Naive thymus-derived CD8-positive, alpha-beta T cell (primary cell): Measurements from ENCODE around the gene TK2. TPM values are rescaled to one million over a fixed set of nuclear protein-coding genes. Genes with fewer than 3 reads are reported as not detected.
A peak's percentile ranks its signal among the peaks of the same experiment; 100 is the strongest.
"Not testable (repeated sequence)": the region's sequence is repeated elsewhere in the genome, so short reads cannot be mapped to it uniquely, and the experiment has no call there.

Experiments
- ATAC-seq, 2 donors: fragments of 150-1000 bp; cut with Tn5 transposase in 1 of 2; sonication (Bioruptor Pico), chemical (Tn5 transposase) in 1 of 2; 1 replicate in 1 of 2; 2 replicates in 1 of 2; pipeline ENCODE4 v1.10.0; 2021; ENCODE audit warnings: mild to moderate bottlenecking in 2 of 2, moderate library complexity in 2 of 2
- POLR2A ChIA-PET: fragments of 350-600 bp; sonication (Branson Sonifier 250); formaldehyde crosslinking; loops from one replicate; lab custom pipeline; 2021; ENCODE audit warnings: antibody characterized with exemption; lab: Charles Lee
- DNase-seq, 10 donors: peaks; one replicate each; pipeline versions ENCODE4 v3.0.0 to v3.0.0-alpha.2; 2020 to 2022
- H3K27ac Mint-ChIP-seq, 10 donors: one replicate each; pipeline ENCODE4 v1.8.0; 2020 to 2022; ENCODE audit warnings: mild to moderate bottlenecking in 10 of 10, mixed read lengths in 10 of 10, moderate library complexity in 4 of 10, inconsistent platforms in 1 of 10
- H3K27me3 Mint-ChIP-seq, 5 donors: one replicate each; pipeline ENCODE4 v1.8.0; 2021 to 2022; ENCODE audit warnings: mixed read lengths in 5 of 5
- H3K36me3 Mint-ChIP-seq, 3 donors: one replicate each; pipeline ENCODE4 v1.8.0; 2020 to 2022; ENCODE audit warnings: mixed read lengths in 3 of 3, mild to moderate bottlenecking in 2 of 3, inconsistent platforms in 1 of 3
- H3K4me1 Mint-ChIP-seq, 4 donors: one replicate each; pipeline ENCODE4 v1.8.0; 2021 to 2022; ENCODE audit warnings: mixed read lengths in 4 of 4
- H3K4me3 Mint-ChIP-seq, 10 donors: one replicate each; pipeline ENCODE4 v1.8.0; 2020 to 2022; ENCODE audit warnings: mild to moderate bottlenecking in 10 of 10, mixed read lengths in 10 of 10, moderate library complexity in 6 of 10, inconsistent platforms in 1 of 10
- H3K9me3 Mint-ChIP-seq, 9 donors: one replicate each; pipeline ENCODE4 v1.8.0; 2020 to 2022; ENCODE audit warnings: mixed read lengths in 9 of 9, mild to moderate bottlenecking in 3 of 9, inconsistent platforms in 1 of 9, moderate library complexity in 1 of 9
- polyA plus RNA-seq, 3 donors: library from polyadenylated mRNA; unstranded; fragments of 300-500 nt; fragmentation: Illumina TruSeq; gene quantifications; one replicate each; pipeline ENCODE4 v1.2.3, GENCODE V29; 2021
- total RNA-seq, 8 experiments: library from RNA in 2 of 8; stranded (reverse) in 2 of 8; gene quantifications; one replicate each; pipeline ENCODE4 v1.2.3 and lab custom pipeline; 2021 to 2026

TK2 gene
- total and polyA plus RNA-seq, 5 experiments from 2014 or later: 1.9 to 8.7 (median 4.0) TPM

- POLR2A ChIA-PET: no interaction called here
- no peak for ATAC-seq
- Mint-ChIP-seq H3K27me3 (peaks cover 6 to 28% (median 14%) of the 10 kb centered on the region in 5 donors), H3K4me1 (peaks cover 2 to 5% (median 4%) of the 10 kb centered on the region in 4 donors), H3K4me3 (no peak overlapping the region), H3K27ac (no peak overlapping the region), H3K36me3 (peaks cover 0 to 6% (median 5%) of the 10 kb centered on the region in 3 donors), H3K9me3 (peaks cover 0 to 5% (median 0%) of the 10 kb centered on the region in 9 donors)
- no peak for DNase-seq
Observed at GRCh38 chr16:66467611-66468010, 82.3 kb downstream of the TK2 start.

GRCh38 chr16:66466636-66467035 lies 83.3 kb downstream of the TK2 start:
- H3K4me1 Mint-ChIP-seq, H3K4me3 Mint-ChIP-seq, ATAC-seq, DNase-seq, H3K27ac Mint-ChIP-seq, POLR2A ChIA-PET, H3K9me3 Mint-ChIP-seq, H3K36me3 Mint-ChIP-seq: not testable (repeated sequence)
- H3K27me3 Mint-ChIP-seq: peaks cover 7 to 32% (median 14%) of the 10 kb centered on the region in 5 donors

DNA sequence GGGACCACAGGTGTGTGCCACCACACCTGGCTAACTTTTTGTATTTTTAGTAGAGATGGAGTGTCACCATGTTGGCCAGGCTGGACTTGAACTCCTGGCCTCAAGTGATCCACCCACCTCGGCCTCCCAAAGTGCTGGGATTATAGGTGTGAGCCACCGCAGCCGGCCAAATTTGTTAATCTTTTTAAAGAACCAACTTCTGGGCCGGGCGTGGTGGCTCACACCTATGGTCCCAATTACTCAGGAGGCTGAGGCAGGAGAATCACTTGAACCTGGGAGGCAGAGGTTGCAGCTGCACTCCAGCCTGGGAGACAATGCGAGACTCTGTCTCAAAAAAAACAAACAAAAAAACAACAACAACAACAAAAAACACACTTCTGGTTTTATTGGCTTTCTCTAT lies 84.0 kb downstream of the TK2 start:
- ATAC-seq, H3K36me3 Mint-ChIP-seq, H3K27ac Mint-ChIP-seq, POLR2A ChIA-PET, H3K4me3 Mint-ChIP-seq, H3K9me3 Mint-ChIP-seq, H3K4me1 Mint-ChIP-seq, DNase-seq: not testable (repeated sequence)
- peaks cover 12 to 39% (median 14%) of the 10 kb centered on the region in 5 donors for H3K27me3 Mint-ChIP-seq

GRCh38 chr16:66462912-66463311 lies 87.0 kb downstream of the TK2 start:
- DNase-seq (no peak), ATAC-seq (no peak)
- Mint-ChIP-seq H3K27ac (no peak overlapping the region), H3K36me3 (peaks cover 0 to 8% (median 5%) of the 10 kb centered on the region in 3 donors), H3K9me3 (peaks cover 0 to 3% (median 0%) of the 10 kb centered on the region in 9 donors), H3K27me3 (peaks cover 10 to 55% (median 32%) of the 10 kb centered on the region in 5 donors), H3K4me1 (peaks cover 3 to 5% (median 4%) of the 10 kb centered on the region in 4 donors), H3K4me3 (no peak overlapping the region)
- POLR2A ChIA-PET: no interaction called here

DNA sequence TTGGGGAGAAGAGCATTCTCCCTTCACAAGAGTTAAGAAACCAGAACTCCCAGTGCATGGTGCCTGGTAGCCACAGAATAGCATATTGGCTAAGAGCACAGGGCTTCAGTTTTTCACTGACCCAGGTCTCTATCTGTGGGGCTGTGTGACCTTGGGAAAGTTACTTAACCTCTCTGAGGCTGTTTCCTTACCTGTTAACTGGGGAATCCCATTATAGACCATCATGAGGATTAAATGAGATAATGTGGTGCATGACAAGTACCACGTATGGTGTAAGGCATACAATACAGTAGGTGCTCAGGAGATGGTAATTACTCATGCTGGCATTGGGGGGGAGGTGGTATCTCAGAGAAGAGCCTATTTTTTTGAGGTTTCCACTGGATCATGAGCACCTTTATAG lies 89.2 kb downstream of the TK2 start:
- ATAC-seq: no peak
- Mint-ChIP-seq H3K9me3 (no peaks in the 10 kb centered on the region), H3K4me1 (peaks cover 3 to 5% (median 4%) of the 10 kb centered on the region in 4 donors), H3K4me3 (no peak overlapping the region), H3K27me3 (peaks cover 8 to 44% (median 28%) of the 10 kb centered on the region in 5 donors), H3K36me3 (peaks cover 0 to 1% (median 0%) of the 10 kb centered on the region in 3 donors), H3K27ac (no peak overlapping the region)
- POLR2A ChIA-PET: no interaction called here
- DNase-seq: no peak

DNA sequence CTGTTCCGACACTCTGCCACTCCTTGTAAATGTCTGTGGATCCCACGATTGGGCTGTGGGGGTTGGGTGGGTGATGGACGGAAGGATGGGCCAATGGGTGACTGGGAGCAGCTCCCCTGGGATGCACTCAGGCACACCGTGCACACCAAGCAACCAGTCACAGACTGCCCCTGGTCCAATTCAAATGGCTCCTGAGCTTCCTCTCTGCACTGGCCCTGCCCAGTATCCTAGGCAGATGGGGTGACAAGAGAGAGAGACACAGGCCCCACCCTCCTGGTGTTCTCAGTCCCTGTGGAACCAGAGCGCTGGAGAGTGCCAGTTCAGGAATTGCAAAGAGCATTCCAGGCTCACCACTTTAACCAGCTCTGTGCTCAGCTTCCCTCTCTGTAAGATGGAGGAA lies 90.0 kb downstream of the TK2 start:
- POLR2A ChIA-PET: no interaction called here
- ATAC-seq: no peak
- Mint-ChIP-seq H3K4me1 (peaks cover 3 to 7% (median 5%) of the 10 kb centered on the region in 4 donors), H3K9me3 (no peaks in the 10 kb centered on the region), H3K36me3 (peaks cover 0 to 1% (median 0%) of the 10 kb centered on the region in 3 donors), H3K27ac (peak overlapping the region in 1 of 10 donors; percentile 85), H3K27me3 (peaks cover 5 to 44% (median 26%) of the 10 kb centered on the region in 5 donors), H3K4me3 (no peak overlapping the region)
- DNase-seq: no peak

DNA sequence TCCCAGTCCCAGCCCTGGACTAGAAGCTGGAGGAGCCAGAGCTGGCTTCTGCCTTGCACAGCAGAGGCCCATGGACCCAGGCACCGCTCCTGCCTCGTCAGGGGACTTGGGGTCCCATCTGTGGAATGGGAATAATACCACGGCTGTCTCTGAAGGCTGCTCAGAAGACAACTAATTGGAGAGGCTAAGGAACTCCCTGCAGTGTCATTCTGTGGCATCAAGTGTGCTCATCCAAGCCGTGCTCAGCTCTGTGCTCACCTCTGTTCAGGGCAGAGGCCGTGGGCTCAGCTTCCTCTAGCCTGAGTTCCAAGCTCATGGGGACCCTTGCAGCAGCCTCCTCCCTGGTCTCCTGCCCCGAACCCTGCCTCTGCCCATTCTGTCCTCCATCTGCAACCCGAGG lies 91.1 kb downstream of the TK2 start:
- H3K27me3 Mint-ChIP-seq: peaks cover 3 to 44% (median 22%) of the 10 kb centered on the region in 5 donors
- ATAC-seq (no peak), DNase-seq (no peak)
- H3K36me3 Mint-ChIP-seq: peaks cover 0 to 1% (median 0%) of the 10 kb centered on the region in 3 donors
- no peaks in the 10 kb centered on the region for H3K9me3 Mint-ChIP-seq
- H3K4me3 Mint-ChIP-seq: no peak overlapping the region
- peak overlapping the region in 2 of 10 donors; percentile 20 to 85 for H3K27ac Mint-ChIP-seq
- POLR2A ChIA-PET: no interaction called here
- peaks cover under 1 to 6% (median 2%) of the 10 kb centered on the region in 4 donors for H3K4me1 Mint-ChIP-seq

- no peaks in the 10 kb centered on the region for H3K9me3 Mint-ChIP-seq
- peaks cover 0 to 4% (median 1%) of the 10 kb centered on the region in 4 donors for H3K4me1 Mint-ChIP-seq
- ATAC-seq (no peak), DNase-seq (no peak)
- H3K27ac Mint-ChIP-seq: no peak overlapping the region
- POLR2A ChIA-PET: no interaction called here
- H3K27me3 Mint-ChIP-seq: peaks cover 3 to 44% (median 18%) of the 10 kb centered on the region in 5 donors
- no peak overlapping the region for H3K4me3 Mint-ChIP-seq
- peaks cover 0 to 1% (median 0%) of the 10 kb centered on the region in 3 donors for H3K36me3 Mint-ChIP-seq
Observed at GRCh38 chr16:66458292-66458691, 91.6 kb downstream of the TK2 start.

Other genes starting within 250 kb of the TK2 start
- gene CDH5, start 183.4 kb downstream of the TK2 start, total RNA-seq: not detected
- gene CDH5, start 183.4 kb downstream of the TK2 start, polyA plus RNA-seq: not detected
- gene BEAN1, start 122.8 kb downstream of the TK2 start, total RNA-seq: not detected
- gene BEAN1, start 122.8 kb downstream of the TK2 start, polyA plus RNA-seq: not detected
- gene CKLF, start 2.5 kb upstream of the TK2 start, total RNA-seq: 10 to 100 TPM; 43.1 to 44.4 TPM
- gene CKLF, start 2.5 kb upstream of the TK2 start, polyA plus RNA-seq: 100 to 1,000 TPM in 2 of 3 donors, 10 to 100 TPM in 1; 99.6 to 179 (median 111) TPM
- gene CMTM1, start 16.3 kb upstream of the TK2 start, total RNA-seq: 1 to 10 TPM; 3.5 to 3.9 TPM
- under 1 TPM in 2 of 3 donors, not detected in 1; 0.48 to 0.50 TPM for gene CMTM1, start 16.3 kb upstream of the TK2 start, polyA plus RNA-seq
- gene CMTM2, start 29.3 kb upstream of the TK2 start, total RNA-seq: under 1 TPM in 1 of 2 experiments, not detected in 1; 0.58 TPM
- under 1 TPM in 1 of 3 donors, not detected in 2; 0.18 TPM for gene CMTM2, start 29.3 kb upstream of the TK2 start, polyA plus RNA-seq
- 10 to 100 TPM; 55.2 to 55.8 TPM for gene CMTM3, start 54.6 kb upstream of the TK2 start, total RNA-seq
- gene CMTM3, start 54.6 kb upstream of the TK2 start, polyA plus RNA-seq: 10 to 100 TPM; 76.1 to 81.3 (median 78.5) TPM
- 1 to 10 TPM; 2.0 to 3.1 TPM for gene CMTM4, start 146.6 kb upstream of the TK2 start, total RNA-seq
- gene CMTM4, start 146.6 kb upstream of the TK2 start, polyA plus RNA-seq: under 1 TPM in 2 of 3 donors, not detected in 1; 0.15 to 0.26 TPM
- gene DYNC1LI2, start 201.5 kb upstream of the TK2 start, total RNA-seq: 10 to 100 TPM; 89.2 to 95.2 TPM
- gene DYNC1LI2, start 201.5 kb upstream of the TK2 start, polyA plus RNA-seq: 10 to 100 TPM; 25.7 to 37.3 (median 27.3) TPM